Skeletal muscle tissue (tissue), 4 donors: ENCODE results near the gene EIF6. TPM values are rescaled to one million over a fixed set of nuclear protein-coding genes. Genes with fewer than 3 reads are reported as not detected.
A peak's percentile ranks its signal among the peaks of the same experiment; 100 is the strongest.

Experiments
- H3K27ac ChIP-seq: one replicate; pipeline ENCODE4 v1.7.0; 2013; ENCODE audit warnings: mild to moderate bottlenecking, low read depth, low read length, inconsistent platforms
- H3K27me3 ChIP-seq, 3 donors: one replicate each; pipeline ENCODE4 v1.7.0; 2013; ENCODE audit warnings: low read length in 3 of 3; ENCODE audit not compliant: control insufficient read depth in 3 of 3, insufficient read depth in 3 of 3
- H3K36me3 ChIP-seq, 3 donors: one replicate each; pipeline ENCODE4 v1.7.0; 2013; ENCODE audit warnings: low read length in 3 of 3; ENCODE audit not compliant: control insufficient read depth in 3 of 3, insufficient read depth in 3 of 3
- H3K4me1 ChIP-seq, 3 donors: one replicate each; pipeline ENCODE4 v1.7.0; 2013; ENCODE audit warnings: low read length in 3 of 3, mild to moderate bottlenecking in 3 of 3; ENCODE audit not compliant: control insufficient read depth in 3 of 3, insufficient read depth in 3 of 3
- H3K4me3 ChIP-seq, 3 donors: one replicate each; pipeline ENCODE4 v1.7.0; 2013; ENCODE audit warnings: low read length in 3 of 3
- H3K9ac ChIP-seq, 3 donors: one replicate each; pipeline ENCODE4 v1.7.0; 2013; ENCODE audit warnings: low read length in 3 of 3, mild to moderate bottlenecking in 3 of 3, moderate library complexity in 2 of 3, low read depth in 1 of 3
- H3K9me3 ChIP-seq, 3 donors: one replicate each; pipeline ENCODE4 v1.7.0; 2013; ENCODE audit warnings: low read length in 3 of 3; ENCODE audit not compliant: control insufficient read depth in 3 of 3
- total RNA-seq: library from RNA; depleted of rRNA; stranded (reverse); fragments of >200 nt; gene quantifications from one replicate; pipeline ENCODE4 v1.2.3, GENCODE V29; 2014
- donor health status: Osteomylitis.

EIF6 gene
- total RNA-seq, 1 donor from 2014 or later: 74.1 TPM

DNA sequence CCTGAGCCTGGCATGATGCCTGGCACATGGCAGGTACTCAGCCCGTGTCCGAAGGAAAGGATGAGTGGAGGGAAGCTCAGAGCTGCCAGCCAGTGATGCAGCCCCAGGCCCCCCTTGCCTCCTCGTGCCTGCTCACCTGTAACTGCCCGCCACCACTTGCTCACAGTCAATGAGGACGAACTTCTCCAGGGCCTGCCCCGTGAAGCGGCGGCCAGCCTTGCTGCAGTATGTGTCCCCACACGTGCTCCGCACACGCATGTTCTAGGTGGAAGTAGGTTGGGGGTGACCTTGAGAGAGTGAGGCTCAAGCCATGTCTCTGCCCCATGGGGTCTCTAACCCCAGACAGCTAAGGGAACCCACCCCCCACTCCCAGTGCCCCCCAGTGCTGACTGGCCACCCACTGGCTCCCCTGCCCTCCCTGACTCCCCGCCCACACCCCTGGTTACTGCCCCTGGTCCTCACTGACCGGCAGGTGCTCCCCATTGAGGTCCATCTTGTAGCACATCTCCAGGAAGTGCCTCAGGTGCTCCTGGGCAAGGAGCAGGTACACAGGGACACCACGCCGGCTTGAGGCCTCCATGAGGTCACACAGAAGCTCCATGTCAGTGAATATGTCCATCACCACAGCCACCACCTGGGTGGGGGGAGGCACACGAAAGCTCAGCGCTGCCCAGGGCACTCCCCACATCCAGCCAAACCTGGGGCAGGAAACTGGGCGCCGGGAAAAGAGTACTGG, 3.9 kb upstream of the EIF6 start:
- Histone ChIP-seq H3K4me1 (peaks cover 11 to 14% (median 11%) of the 10 kb centered on the region in 3 donors), H3K27me3 (peaks cover 11 to 25% (median 18%) of the 10 kb centered on the region in 3 donors), H3K9ac (no peak overlapping the region), H3K9me3 (no peaks in the 10 kb centered on the region), H3K36me3 (no peaks in the 10 kb centered on the region), H3K27ac (no peak overlapping the region), H3K4me3 (no peak overlapping the region)

- no peak overlapping the region for H3K27ac ChIP-seq
- peaks cover 15 to 18% (median 15%) of the 10 kb centered on the region in 3 donors for H3K4me1 ChIP-seq
- no peak overlapping the region for H3K9ac ChIP-seq
- no peaks in the 10 kb centered on the region for H3K9me3 ChIP-seq
- H3K36me3 ChIP-seq: no peaks in the 10 kb centered on the region
- H3K4me3 ChIP-seq: no peak overlapping the region
- H3K27me3 ChIP-seq: peaks cover 6 to 18% (median 11%) of the 10 kb centered on the region in 3 donors
Observed at GRCh38 chr20:35287509-35288324, 3.1 kb upstream of the EIF6 start.

GRCh38 chr20:35286899-35287508, 2.4 kb upstream of the EIF6 start:
- Histone ChIP-seq H3K27ac (no peak overlapping the region), H3K9me3 (no peaks in the 10 kb centered on the region), H3K27me3 (peaks cover 3 to 12% (median 8%) of the 10 kb centered on the region in 3 donors), H3K36me3 (no peaks in the 10 kb centered on the region), H3K4me1 (peaks cover 15 to 18% (median 15%) of the 10 kb centered on the region in 3 donors), H3K4me3 (no peak overlapping the region), H3K9ac (no peak overlapping the region)

DNA sequence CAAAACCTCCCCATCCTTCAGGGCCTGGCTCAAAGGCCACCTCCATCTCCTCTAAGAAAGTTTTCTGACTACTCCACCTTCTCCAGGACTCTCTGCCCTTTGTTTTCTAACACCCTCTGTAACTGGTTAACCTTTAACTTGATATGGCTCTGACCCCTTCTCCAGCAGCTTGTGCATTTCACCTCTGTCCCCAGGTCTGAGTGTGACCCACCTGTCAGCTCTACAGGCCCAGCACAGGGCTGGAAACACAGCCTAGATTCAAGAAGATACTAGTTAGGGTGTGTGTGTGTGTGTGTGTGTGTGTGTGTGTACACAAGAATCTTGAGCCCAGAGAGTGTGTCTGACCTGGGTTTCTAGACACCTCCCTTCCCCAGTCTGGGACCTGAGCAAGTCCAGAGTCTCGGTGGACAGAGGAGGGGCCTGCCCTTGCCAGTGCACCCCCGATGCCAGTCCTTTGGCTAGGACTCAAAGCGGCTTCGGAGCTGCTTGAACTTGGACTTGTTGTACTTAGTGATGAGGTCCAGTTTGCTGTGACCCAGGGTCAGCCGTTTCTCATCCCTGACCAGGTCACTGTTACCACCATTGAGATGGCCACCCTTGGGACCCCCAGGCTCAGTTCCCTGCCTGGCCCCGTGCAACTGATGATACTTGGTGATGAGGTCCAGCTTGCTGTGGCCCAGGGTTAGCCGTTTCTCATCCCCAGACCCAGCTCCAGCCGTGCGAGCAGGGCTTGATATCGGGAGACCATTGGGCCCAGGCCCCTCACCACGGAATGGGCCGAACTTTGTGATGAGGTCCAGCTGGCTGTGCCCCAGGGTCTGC, 1.7 kb upstream of the EIF6 start:
- peaks cover 0 to 2% (median 0%) of the 10 kb centered on the region in 3 donors for H3K36me3 ChIP-seq
- peaks cover 3 to 8% (median 7%) of the 10 kb centered on the region in 3 donors for H3K27me3 ChIP-seq
- no peak overlapping the region for H3K4me3 ChIP-seq
- H3K9me3 ChIP-seq: no peaks in the 10 kb centered on the region
- H3K27ac ChIP-seq: no peak overlapping the region
- peaks cover 15 to 18% (median 18%) of the 10 kb centered on the region in 3 donors for H3K4me1 ChIP-seq
- H3K9ac ChIP-seq: no peak overlapping the region

DNA sequence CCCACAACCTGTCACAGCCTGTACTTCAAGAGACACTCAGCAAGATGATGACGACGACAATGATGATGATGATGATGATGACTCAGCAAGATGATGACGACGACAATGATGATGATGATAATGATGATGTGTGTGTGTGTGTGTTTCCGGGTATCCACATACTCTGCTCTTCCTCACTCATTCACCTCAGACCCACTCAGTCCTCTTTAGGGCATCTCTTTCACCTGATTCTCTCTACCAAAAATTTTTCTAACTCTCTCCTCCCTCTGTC, 1.2 kb upstream of the EIF6 start:
- peaks cover 15 to 18% (median 18%) of the 10 kb centered on the region in 3 donors for H3K4me1 ChIP-seq
- H3K4me3 ChIP-seq: peak overlapping the region in 1 of 3 donors; percentile 93
- H3K27ac ChIP-seq: no peak overlapping the region
- peaks cover 3 to 7% (median 7%) of the 10 kb centered on the region in 3 donors for H3K27me3 ChIP-seq
- no peak overlapping the region for H3K9ac ChIP-seq
- H3K9me3 ChIP-seq: no peaks in the 10 kb centered on the region
- peaks cover under 1 to 4% (median 2%) of the 10 kb centered on the region in 3 donors for H3K36me3 ChIP-seq

DNA sequence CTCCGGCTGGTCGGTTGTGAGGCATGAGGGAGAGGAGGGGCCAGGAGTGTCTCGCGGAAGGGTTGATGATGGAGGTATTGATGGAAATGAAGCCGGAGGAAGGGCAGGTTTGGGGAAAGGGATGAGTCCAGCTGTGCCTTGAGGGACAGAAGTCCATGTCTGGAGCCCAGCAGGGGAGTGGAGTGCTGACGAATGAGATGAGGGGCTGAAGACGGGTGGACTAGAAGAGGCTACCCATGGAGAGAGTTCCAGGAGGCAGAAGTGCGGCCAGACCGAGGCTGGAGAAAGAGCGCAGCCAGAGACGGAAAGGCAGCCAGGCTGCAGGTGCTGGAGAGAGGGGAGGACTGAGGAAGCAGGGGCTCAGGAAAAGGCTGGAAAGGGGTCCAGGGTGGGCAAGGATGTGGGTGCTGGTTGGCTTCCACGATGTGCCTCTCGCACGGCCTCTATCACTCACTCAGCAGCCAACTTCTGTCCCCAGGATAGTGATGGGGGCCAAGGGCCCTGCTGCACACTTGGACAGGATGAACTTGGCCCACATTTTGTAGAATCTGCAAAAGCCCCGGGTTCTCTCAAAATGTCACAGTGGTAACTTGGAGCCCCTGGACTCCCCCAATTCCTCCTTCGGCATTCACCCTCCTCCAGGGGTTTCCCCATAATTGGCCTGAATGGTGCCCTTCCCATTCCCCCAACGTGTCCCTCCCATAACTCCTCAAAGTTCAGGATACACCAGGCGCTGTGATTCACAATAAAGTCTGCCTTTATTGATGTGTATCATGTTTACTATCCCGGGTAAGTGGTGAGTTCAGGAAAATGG, 627 bp upstream of the EIF6 start:
- Histone ChIP-seq H3K36me3 (peaks cover 6 to 9% (median 8%) of the 10 kb centered on the region in 3 donors), H3K4me3 (peak overlapping the region; percentile 64 to 93 (median 86)), H3K4me1 (peaks cover 15 to 18% (median 18%) of the 10 kb centered on the region in 3 donors), H3K27ac (peak overlapping the region; percentile 62), H3K27me3 (peaks cover 3 to 7% (median 3%) of the 10 kb centered on the region in 3 donors), H3K9me3 (no peaks in the 10 kb centered on the region), H3K9ac (peak overlapping the region; percentile 83 to 89 (median 89))

GRCh38 chr20:35283441-35284266, 918 bp downstream of the EIF6 start:
- H3K27ac ChIP-seq: peak overlapping the region; percentile 62

GRCh38 chr20:35281506-35282101, 3.0 kb downstream of the EIF6 start:
- H3K27ac ChIP-seq: no peak overlapping the region
- H3K9ac ChIP-seq: no peak overlapping the region
- H3K9me3 ChIP-seq: no peaks in the 10 kb centered on the region
- peaks cover 23 to 27% (median 24%) of the 10 kb centered on the region in 3 donors for H3K36me3 ChIP-seq
- no peaks in the 10 kb centered on the region for H3K27me3 ChIP-seq
- H3K4me3 ChIP-seq: no peak overlapping the region
- H3K4me1 ChIP-seq: peaks cover 27 to 35% (median 31%) of the 10 kb centered on the region in 3 donors

More at GRCh38 chr20:35283441-35284266, 918 bp downstream of the EIF6 start:
- Histone ChIP-seq H3K4me3 (peak overlapping the region; percentile 64 to 93 (median 86)), H3K4me1 (peaks cover 15 to 22% (median 18%) of the 10 kb centered on the region in 3 donors), H3K9ac (peak overlapping the region; percentile 83 to 89 (median 89)), H3K36me3 (peaks cover 21 to 24% (median 23%) of the 10 kb centered on the region in 3 donors), H3K9me3 (no peaks in the 10 kb centered on the region), H3K27me3 (peaks cover 3 to 7% (median 3%) of the 10 kb centered on the region in 3 donors)
